ENCODE measurements around the gene MAPK9.
"Not testable (repeated sequence)": the region's sequence is repeated elsewhere in the genome, so short reads cannot be mapped to it uniquely, and the experiment has no call there.

Gene MAPK9

GRCh38 chr5:180299526-180299925, 7.6 kb upstream of the MAPK9 start:
- H4K20me1 ChIP-seq (ENCODE audit: control insufficient read depth, insufficient read depth, low read depth, low read length), result no peaks in the 10 kb centered on the region
- H3K79me2 ChIP-seq (ENCODE audit: control insufficient read depth, low read length), result no peaks in the 10 kb centered on the region
- no peaks in the 10 kb centered on the region for H3K9me2 ChIP-seq (replicated peaks; ENCODE audit: control insufficient read depth, low read length)
- no peaks in the 10 kb centered on the region for H3K9me3 ChIP-seq (ENCODE audit: control insufficient read depth, insufficient read depth, low read length)
- H3K4me3 ChIP-seq (ENCODE audit: low read length), result no peak overlapping the region
- peaks cover 7% of the 10 kb centered on the region for H3K36me3 ChIP-seq (ENCODE audit: control insufficient read depth, low read length)
- H3K4me1 ChIP-seq (ENCODE audit: control insufficient read depth, low read length), result peaks cover 2% of the 10 kb centered on the region; the same call in 1 of the 2 replicates
- H3K4me2 ChIP-seq (ENCODE audit: low read length), result no peak overlapping the region
- 0 out of 2 replicates have a peak, but pooled peaks cover 2% of the 10 kb centered on the region for H3F3A ChIP-seq (ENCODE audit: control insufficient read depth, insufficient read depth)
- TF ChIP-seq CTCF (IDR thresholded peaks at IDR 0.05; ENCODE audit: low read depth, low read length, poor library complexity, severe bottlenecking) (no peak), EZH2phosphoT487 (IDR thresholded peaks at IDR 0.05; ENCODE audit: borderline replicate concordance, low read length) (no peak)
- peaks cover 9% of the 10 kb centered on the region for H3K27me3 ChIP-seq (ENCODE audit: control insufficient read depth, low read length)
- no peak overlapping the region for H3K27ac ChIP-seq (ENCODE audit: low read depth, low read length)

- H4K20me1 ChIP-seq (ENCODE audit: control insufficient read depth, insufficient read depth, low read depth, low read length); H3K79me2 ChIP-seq (ENCODE audit: control insufficient read depth, low read length); H3K9me3 ChIP-seq (ENCODE audit: control insufficient read depth, insufficient read depth, low read length); H3F3A ChIP-seq (ENCODE audit: control insufficient read depth, insufficient read depth); H3K4me3 ChIP-seq (ENCODE audit: low read length); H3K9me2 ChIP-seq (replicated peaks; ENCODE audit: control insufficient read depth, low read length); H3K4me2 ChIP-seq (ENCODE audit: low read length); H3K4me1 ChIP-seq (ENCODE audit: control insufficient read depth, low read length); H3K27me3 ChIP-seq (ENCODE audit: control insufficient read depth, low read length); H3K27ac ChIP-seq (ENCODE audit: low read depth, low read length): not testable (repeated sequence)
- H3K36me3 ChIP-seq (ENCODE audit: control insufficient read depth, low read length), result peaks cover 12% of the 10 kb centered on the region
These were observed 7.1 kb upstream of the MAPK9 start for GRCh38 chr5:180299014-180299413.

GRCh38 chr5:180297587-180298282, 5.9 kb upstream of the MAPK9 start:
- Histone ChIP-seq H3K36me3 (ENCODE audit: control insufficient read depth, low read length) (peaks cover 16% of the 10 kb centered on the region), H4K20me1 (ENCODE audit: control insufficient read depth, insufficient read depth, low read depth, low read length) (no peaks in the 10 kb centered on the region; the same call in 1 of the 2 replicates), H3K4me2 (ENCODE audit: low read length) (no peak overlapping the region), H3K4me3 (ENCODE audit: low read length) (no peak overlapping the region), H3K27me3 (ENCODE audit: control insufficient read depth, low read length) (peaks cover 9% of the 10 kb centered on the region), H3K79me2 (ENCODE audit: control insufficient read depth, low read length) (peaks cover 10% of the 10 kb centered on the region), H3K27ac (ENCODE audit: low read depth, low read length) (no peak overlapping the region), H3K4me1 (ENCODE audit: control insufficient read depth, low read length) (peaks cover 16% of the 10 kb centered on the region), H3K9me2 (replicated peaks; ENCODE audit: control insufficient read depth, low read length) (no peaks in the 10 kb centered on the region), H3K9me3 (ENCODE audit: control insufficient read depth, insufficient read depth, low read length) (no peaks in the 10 kb centered on the region), H3F3A (ENCODE audit: control insufficient read depth, insufficient read depth) (peaks cover 7% of the 10 kb centered on the region; the same call in 1 of the 2 replicates)
- TF ChIP-seq CTCF (IDR thresholded peaks at IDR 0.05; ENCODE audit: low read depth, low read length, poor library complexity, severe bottlenecking), result no peak
- no peak for TF ChIP-seq EZH2phosphoT487 (IDR thresholded peaks at IDR 0.05; ENCODE audit: borderline replicate concordance, low read length)

GRCh38 chr5:180296771-180297170, 4.9 kb upstream of the MAPK9 start:
- TF ChIP-seq EZH2phosphoT487 (IDR thresholded peaks at IDR 0.05; ENCODE audit: borderline replicate concordance, low read length), result no peak
- TF ChIP-seq CTCF (IDR thresholded peaks at IDR 0.05; ENCODE audit: low read depth, low read length, poor library complexity, severe bottlenecking), result peak; percentile 7
- Histone ChIP-seq H4K20me1 (ENCODE audit: control insufficient read depth, insufficient read depth, low read depth, low read length) (no peaks in the 10 kb centered on the region; the same call in 1 of the 2 replicates), H3K4me1 (ENCODE audit: control insufficient read depth, low read length) (peaks cover 16% of the 10 kb centered on the region), H3K4me3 (ENCODE audit: low read length) (no peak overlapping the region), H3K79me2 (ENCODE audit: control insufficient read depth, low read length) (peaks cover 17% of the 10 kb centered on the region), H3K4me2 (ENCODE audit: low read length) (no peak overlapping the region), H3K27ac (ENCODE audit: low read depth, low read length) (no peak overlapping the region), H3K36me3 (ENCODE audit: control insufficient read depth, low read length) (peaks cover 16% of the 10 kb centered on the region), H3K27me3 (ENCODE audit: control insufficient read depth, low read length) (peaks cover 9% of the 10 kb centered on the region), H3F3A (ENCODE audit: control insufficient read depth, insufficient read depth) (peaks cover 7% of the 10 kb centered on the region; the same call in 1 of the 2 replicates), H3K9me3 (ENCODE audit: control insufficient read depth, insufficient read depth, low read length) (no peaks in the 10 kb centered on the region), H3K9me2 (replicated peaks; ENCODE audit: control insufficient read depth, low read length) (no peaks in the 10 kb centered on the region)

Measured in DOHH2 (cell line).